Esophagus muscularis mucosa (tissue), 4 donors: Measurements from ENCODE around the gene BICRA.

ENCODE experiments used
- EP300 ChIP-seq: sonication (generic); formaldehyde crosslinking; IDR thresholded peaks from one replicate; pipeline ENCODE4 v1.6.1; 2017; ENCODE audit warnings: antibody characterized with exemption
- POLR2A ChIP-seq: fragments of 450-650 bp; IDR thresholded peaks from one replicate; pipeline ENCODE4 v1.6.1; 2017; ENCODE audit warnings: antibody characterized with exemption, moderate library complexity, mild to moderate bottlenecking, low read depth
- POLR2AphosphoS5 ChIP-seq, 2 donors: sonication (generic); formaldehyde crosslinking; IDR thresholded peaks; one replicate each; pipeline ENCODE4 v1.6.1; 2017; ENCODE audit warnings: antibody characterized with exemption in 2 of 2
- TF ChIP-seq, protein P1 (sequence below), 3 experiments: fragments of 200-600 bp in 2 of 3; fragments of 450-650 bp in 1 of 3; sonication (generic) in 2 of 3; IDR thresholded peaks; one replicate each; pipeline ENCODE4 v1.5.1; 2017 to 2019; ENCODE audit warnings: antibody characterized with exemption in 3 of 3, mild to moderate bottlenecking in 2 of 3, moderate library complexity in 1 of 3

DNA sequence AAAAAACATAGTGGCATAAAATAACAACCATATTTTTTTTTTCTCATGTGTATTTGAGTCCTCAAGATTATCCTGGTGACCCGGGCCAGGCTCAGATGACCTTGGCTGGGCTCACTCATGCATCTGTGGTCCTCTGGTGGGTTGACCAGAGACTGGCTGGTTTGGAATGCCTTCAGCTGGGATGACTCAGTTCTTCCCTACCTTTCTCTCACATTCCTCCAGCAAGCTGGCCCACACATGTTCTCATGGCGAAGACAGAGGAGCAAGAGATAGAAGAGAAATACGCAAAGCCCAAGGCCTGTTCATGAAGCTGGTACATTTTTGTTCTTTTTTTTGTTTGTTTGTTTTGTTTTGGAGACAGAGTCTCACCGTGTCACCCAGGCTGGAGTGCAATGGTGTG, 21.6 kb upstream of the BICRA start:
- TF ChIP-seq, protein P1, sequence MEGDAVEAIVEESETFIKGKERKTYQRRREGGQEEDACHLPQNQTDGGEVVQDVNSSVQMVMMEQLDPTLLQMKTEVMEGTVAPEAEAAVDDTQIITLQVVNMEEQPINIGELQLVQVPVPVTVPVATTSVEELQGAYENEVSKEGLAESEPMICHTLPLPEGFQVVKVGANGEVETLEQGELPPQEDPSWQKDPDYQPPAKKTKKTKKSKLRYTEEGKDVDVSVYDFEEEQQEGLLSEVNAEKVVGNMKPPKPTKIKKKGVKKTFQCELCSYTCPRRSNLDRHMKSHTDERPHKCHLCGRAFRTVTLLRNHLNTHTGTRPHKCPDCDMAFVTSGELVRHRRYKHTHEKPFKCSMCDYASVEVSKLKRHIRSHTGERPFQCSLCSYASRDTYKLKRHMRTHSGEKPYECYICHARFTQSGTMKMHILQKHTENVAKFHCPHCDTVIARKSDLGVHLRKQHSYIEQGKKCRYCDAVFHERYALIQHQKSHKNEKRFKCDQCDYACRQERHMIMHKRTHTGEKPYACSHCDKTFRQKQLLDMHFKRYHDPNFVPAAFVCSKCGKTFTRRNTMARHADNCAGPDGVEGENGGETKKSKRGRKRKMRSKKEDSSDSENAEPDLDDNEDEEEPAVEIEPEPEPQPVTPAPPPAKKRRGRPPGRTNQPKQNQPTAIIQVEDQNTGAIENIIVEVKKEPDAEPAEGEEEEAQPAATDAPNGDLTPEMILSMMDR (IDR thresholded peaks at IDR 0.05) = no peak
- TF ChIP-seq POLR2AphosphoS5 (IDR thresholded peaks at IDR 0.05) (no peak), POLR2A (no peak), EP300 (no peak)
